HG03066 (cell line): ENCODE results near the gene GALNT16.

ENCODE experiments used
- ATAC-seq: cut with Tn5 transposase; IDR thresholded peaks from one replicate; pipeline ENCODE4 v1.9.1; 2021; ENCODE audit warnings: low read depth; ENCODE audit not compliant: unreplicated experiment

The GALNT16 gene

DNA sequence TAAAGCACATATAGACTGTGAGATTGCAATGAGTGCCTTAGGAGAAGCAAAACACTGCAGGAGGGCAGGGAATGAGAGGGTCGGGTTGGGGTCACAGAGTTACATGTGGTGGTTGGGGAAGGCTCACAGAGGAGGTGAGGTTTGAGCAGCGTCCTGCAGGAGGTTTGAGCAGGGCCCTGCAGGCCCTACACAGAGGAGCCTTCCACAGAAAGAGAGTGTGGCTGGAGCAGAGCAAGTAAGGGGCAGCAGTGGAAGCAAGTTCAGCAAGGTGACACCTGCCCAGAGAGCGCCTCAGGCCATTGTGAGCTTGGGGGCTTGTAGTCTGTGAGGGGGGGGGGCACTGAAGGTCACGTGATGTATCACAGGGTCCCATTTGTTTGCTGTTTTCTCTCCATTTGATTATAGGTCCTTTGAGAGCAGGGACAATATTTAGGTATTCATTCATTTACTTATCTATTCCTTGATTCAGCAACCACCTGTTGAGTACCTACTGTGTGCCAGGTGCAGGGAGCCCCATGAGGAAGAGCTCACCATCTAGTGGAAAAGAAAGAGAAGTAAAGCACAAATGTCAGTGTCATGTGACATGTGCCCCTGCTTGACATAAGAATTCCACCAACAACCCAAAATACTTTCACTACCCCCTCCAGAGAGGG is 56.6 kb downstream of the GALNT16 start:
- ATAC-seq, result no peak

- ATAC-seq, result no peak
Observed at GRCh38 chr14:69317102-69317755, 57.3 kb downstream of the GALNT16 start.

GRCh38 chr14:69317780-69318179 is 57.8 kb downstream of the GALNT16 start:
- no peak for ATAC-seq

- no peak for ATAC-seq
Observed at GRCh38 chr14:69318241-69318640, 58.3 kb downstream of the GALNT16 start.

- ATAC-seq, result no peak
Observed at GRCh38 chr14:69318901-69319475, 59.0 kb downstream of the GALNT16 start.

DNA sequence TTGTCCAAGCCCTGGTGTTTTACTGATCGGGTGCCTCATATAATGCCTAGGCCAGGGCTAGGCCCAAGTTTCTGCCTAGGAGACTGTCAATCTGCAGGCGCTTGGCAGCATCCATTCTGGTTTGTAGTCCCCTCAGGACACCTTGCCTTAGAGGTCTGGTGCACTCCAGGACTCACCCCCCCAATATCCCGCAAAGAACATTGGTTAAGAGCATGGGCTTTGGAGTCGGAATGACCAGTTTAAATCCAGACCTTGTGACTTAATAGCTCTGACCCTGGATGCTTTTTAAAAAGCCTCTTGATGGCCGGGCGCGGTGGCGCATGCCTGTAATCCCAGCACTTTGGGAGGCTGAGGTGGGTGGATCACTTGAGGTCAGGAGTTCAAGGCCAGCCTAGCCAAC is 60.0 kb downstream of the GALNT16 start:
- no peak for ATAC-seq

DNA sequence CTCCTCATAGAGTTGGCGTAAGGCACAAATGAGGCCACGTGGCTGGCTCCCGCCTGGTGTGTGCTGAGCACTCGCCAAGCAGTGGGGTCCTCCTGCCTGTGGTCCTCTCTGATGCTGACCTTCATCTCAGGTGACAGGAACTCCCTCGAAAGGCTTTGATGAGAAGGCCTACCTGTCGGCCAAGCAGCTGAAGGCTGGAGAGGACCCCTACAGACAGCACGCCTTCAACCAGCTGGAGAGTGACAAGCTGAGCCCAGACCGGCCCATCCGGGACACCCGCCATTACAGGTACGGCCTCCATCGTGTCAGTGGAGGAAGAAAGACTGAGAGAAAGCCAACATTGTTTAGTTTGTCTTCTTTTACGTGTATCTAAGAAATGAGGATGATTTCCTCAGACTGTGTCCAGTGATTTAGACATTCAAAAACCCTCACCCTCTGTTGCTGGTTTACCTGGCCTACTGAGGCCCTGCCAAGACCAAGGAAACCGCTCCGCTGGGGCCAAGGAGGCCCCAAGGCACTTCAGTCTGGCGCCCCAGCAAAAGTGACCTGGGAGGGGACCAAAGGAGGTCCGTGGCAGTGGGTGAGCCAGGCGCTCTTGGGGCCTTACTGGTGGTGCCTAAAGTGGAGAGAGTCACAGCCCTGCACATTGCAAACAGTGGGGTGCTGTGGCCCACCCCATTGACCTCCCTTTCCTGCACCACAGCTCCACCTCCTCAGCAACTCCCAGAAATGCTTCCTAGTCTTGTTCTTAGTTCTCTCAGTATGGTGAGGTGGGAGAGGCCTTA is 60.8 kb downstream of the GALNT16 start:
- no peak for ATAC-seq

GRCh38 chr14:69321601-69322330 is 61.8 kb downstream of the GALNT16 start:
- no peak for ATAC-seq

GRCh38 chr14:69323266-69323998 is 63.5 kb downstream of the GALNT16 start:
- ATAC-seq, result no peak

GRCh38 chr14:69323999-69324282 is 64.0 kb downstream of the GALNT16 start:
- no peak for ATAC-seq

- ATAC-seq, result no peak
Observed at GRCh38 chr14:69324341-69324931, 64.5 kb downstream of the GALNT16 start.

DNA sequence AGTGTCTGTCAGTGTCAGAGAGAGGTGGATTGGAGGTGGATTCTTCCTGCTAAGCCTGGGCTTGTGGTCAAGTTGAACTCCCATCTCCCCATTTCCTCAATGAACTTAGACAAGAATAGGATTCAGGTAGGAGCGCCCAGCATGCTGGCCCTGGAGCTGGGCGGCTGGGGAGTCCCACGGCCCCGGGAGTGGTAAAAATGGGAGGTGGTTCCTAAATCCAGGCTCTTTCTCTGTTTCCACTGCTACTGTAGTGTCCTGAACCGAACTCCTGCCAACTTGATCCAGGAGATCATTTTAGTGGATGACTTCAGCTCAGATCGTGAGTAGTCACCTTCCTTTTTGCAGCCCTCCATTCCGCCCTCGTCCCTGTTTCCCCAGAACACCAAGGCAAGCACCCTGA is 65.1 kb downstream of the GALNT16 start:
- no peak for ATAC-seq

GRCh38 chr14:69325646-69326265 is 65.8 kb downstream of the GALNT16 start:
- no peak for ATAC-seq

DNA sequence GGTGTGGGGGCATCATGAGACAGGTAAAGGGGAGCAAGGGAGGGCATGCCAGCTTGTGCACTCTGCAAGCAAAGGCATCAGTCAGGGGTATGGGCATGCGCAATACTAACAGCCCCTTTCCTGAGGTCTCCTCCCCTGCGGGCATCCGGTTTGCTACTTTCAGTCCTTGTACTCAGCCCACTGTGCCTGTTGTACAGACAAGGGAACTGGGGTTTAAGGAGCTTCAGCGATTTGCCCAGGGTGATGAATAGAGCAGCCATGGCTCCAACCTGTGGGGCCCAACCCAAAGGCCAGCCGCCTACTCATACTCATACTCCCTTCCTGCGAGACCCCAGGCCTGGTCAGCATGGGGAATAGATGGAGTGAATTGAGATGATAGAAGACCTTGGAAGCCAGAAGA is 66.7 kb downstream of the GALNT16 start:
- ATAC-seq, result no peak

DNA sequence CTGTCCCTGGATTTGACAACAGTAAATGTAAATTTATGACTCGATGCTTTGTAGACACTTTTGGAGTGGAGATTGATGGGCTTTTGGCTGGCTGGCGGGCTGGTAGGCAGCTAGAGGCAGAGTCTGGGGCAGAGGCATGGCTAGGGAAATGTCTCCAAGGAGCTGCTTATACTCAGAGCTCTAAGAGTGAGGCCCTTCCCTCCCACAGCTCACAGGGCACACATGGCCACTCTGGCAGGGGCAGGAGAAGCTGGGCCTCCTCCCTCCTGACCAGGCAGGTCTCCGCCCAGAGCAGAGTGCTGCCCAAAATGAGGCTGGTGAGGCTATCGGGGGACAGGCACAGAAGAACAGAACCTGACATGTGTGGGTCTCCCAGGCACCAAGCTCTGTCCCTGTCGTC is 67.5 kb downstream of the GALNT16 start:
- no peak for ATAC-seq

DNA sequence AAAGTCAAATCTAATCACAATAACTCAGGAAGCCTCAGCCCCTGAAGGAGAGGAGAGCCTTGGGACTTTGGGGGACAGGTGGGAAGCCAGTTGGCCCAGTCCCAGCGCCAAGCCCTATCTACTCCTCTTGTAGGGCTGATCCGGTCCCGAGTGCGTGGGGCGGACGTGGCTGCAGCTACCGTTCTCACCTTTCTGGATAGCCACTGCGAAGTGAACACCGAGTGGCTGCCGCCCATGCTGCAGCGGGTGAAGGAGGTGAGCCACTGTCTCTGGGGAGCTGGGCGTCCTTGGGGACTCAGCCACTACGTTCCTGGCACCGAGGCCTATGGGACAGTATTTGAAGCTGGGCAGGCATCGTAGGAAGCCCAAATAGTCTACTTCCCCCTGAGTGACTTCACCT is 68.4 kb downstream of the GALNT16 start:
- no peak for ATAC-seq

- ATAC-seq, result no peak
Observed at GRCh38 chr14:69328765-69329164, 68.8 kb downstream of the GALNT16 start.

DNA sequence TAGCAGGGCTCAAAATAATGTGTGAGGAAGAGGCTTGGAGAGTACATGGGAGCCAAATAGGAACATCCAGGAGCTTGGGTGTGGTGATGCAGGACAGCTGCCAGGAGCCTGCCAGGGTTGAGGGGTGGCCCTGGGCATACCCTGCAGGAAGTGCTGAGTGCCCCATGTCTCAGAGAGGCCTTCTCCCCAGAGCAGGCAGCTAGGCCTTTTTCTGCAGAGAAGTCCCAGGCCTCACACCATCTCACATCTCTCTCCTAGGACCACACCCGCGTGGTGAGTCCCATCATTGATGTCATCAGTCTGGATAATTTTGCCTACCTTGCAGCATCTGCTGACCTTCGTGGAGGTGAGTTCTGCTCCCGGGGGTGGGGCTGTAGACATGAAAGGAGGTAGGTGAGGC is 71.2 kb downstream of the GALNT16 start:
- ATAC-seq, result no peak

DNA sequence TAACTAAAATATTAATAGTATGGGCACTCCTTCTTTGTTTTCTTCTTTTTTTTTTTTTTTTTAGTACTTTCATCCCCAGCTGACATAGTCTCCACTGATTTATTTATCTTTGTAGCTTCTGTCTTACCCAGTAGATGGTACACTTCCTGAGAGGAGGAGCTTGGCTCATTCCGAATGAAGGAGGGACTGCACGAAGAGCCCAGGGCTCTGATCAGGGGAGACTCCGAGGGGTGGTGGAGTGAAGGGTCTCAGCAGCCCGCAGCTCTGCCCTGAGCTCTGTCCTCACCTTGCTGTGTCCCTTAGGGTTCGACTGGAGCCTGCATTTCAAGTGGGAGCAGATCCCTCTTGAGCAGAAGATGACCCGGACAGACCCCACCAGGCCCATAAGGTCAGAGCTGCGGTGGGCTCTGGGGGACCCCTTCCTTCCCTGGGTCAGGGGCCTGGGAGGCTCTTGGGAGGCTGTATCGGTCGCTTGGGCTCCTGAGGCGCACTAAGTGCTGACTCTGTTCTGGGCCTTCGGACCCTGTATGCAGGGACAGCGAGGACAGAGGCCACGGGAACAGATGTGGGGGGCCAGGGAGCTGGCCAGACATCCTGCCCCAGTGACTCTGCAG is 72.9 kb downstream of the GALNT16 start:
- ATAC-seq, result no peak
